IMR-90 (cell line): ENCODE data around the gene GPR161. TPM values are rescaled to one million over a fixed set of nuclear protein-coding genes. Genes with fewer than 3 reads are reported as not detected.

Experiments
- ATAC-seq: fragments of 200-7000 bp; cut with Tn5 transposase; 2 replicates; pipeline ENCODE4 v1.9.1; 2020; ENCODE audit warnings: low read depth, mild to moderate bottlenecking, moderate library complexity
- BruUV-seq: library from RNA; stranded (reverse); fragments of 400-500 nt; replicated peaks from 2 replicates; lab custom pipeline; 2021; lab: Mats Ljungman, UMichigan
- CTCF ChIA-PET: fragments of 300-600 bp; formaldehyde crosslinking; extraction: SDS; loops from one replicate; lab custom pipeline; 2021; ENCODE audit warnings: antibody characterized with exemption; lab: Yijun Ruan, JAX
- POLR2A ChIA-PET: fragments of 300-600 bp; sonication (Branson Sonifier 250); formaldehyde crosslinking; loops from one replicate; lab custom pipeline; 2022; ENCODE audit warnings: antibody characterized with exemption; ENCODE audit not compliant: unreplicated experiment; lab: Charles Lee
- DNase-seq: peaks from one replicate; pipeline ENCODE4 v3.0.0; 2013
- H2AFZ ChIP-seq: replicated peaks from 2 replicates; pipeline ENCODE3; 2013; ENCODE audit warnings: low read length, mild to moderate bottlenecking; ENCODE audit not compliant: poor library complexity
- H2AK5ac ChIP-seq: 2 replicates; pipeline ENCODE4 v1.6.1; 2013; ENCODE audit warnings: low read depth, low read length, inconsistent platforms
- H2AK9ac ChIP-seq: replicated peaks from 2 replicates; pipeline ENCODE3; 2013; ENCODE audit warnings: mild to moderate bottlenecking, low read depth, low read length, moderate library complexity; ENCODE audit not compliant: poor library complexity
- H2BK120ac ChIP-seq: 2 replicates; pipeline ENCODE4 v1.6.1; 2013; ENCODE audit warnings: low read depth, low read length, inconsistent platforms
- H2BK15ac ChIP-seq: 3 replicates; pipeline ENCODE4 v1.6.1; 2013; ENCODE audit warnings: low read depth, low read length, inconsistent platforms
- H2BK20ac ChIP-seq: 2 replicates; pipeline ENCODE4 v1.6.1; 2013; ENCODE audit warnings: low read depth, mild to moderate bottlenecking, inconsistent platforms, low read length, moderate library complexity
- H2BK5ac ChIP-seq: 2 replicates; pipeline ENCODE4 v1.6.1; 2013; ENCODE audit warnings: mild to moderate bottlenecking, low read depth, low read length, inconsistent platforms; ENCODE audit not compliant: poor library complexity, severe bottlenecking
- H3K14ac ChIP-seq: replicated peaks from 2 replicates; pipeline ENCODE4 v1.6.1; 2013; ENCODE audit warnings: low read depth, low read length, inconsistent platforms
- H3K18ac ChIP-seq: 2 replicates; pipeline ENCODE4 v1.6.1; 2013; ENCODE audit warnings: low read depth, low read length, control low read depth
- H3K23ac ChIP-seq: 2 replicates; pipeline ENCODE4 v1.6.1; 2013; ENCODE audit warnings: low read depth, low read length, inconsistent platforms
- H3K27ac ChIP-seq: 2 replicates; pipeline ENCODE4 v1.5.1; 2013; ENCODE audit warnings: mild to moderate bottlenecking, control low read depth, low read length; ENCODE audit not compliant: insufficient read depth
- H3K27me3 ChIP-seq: 2 replicates; pipeline ENCODE4 v1.6.1; 2013; ENCODE audit warnings: low read length; ENCODE audit not compliant: control insufficient read depth, insufficient read depth
- H3K36me3 ChIP-seq: 2 replicates; pipeline ENCODE4 v1.6.1; 2013; ENCODE audit warnings: low read length, mixed read lengths; ENCODE audit not compliant: control insufficient read depth, insufficient read depth
- H3K4ac ChIP-seq: 2 replicates; pipeline ENCODE4 v1.6.1; 2013; ENCODE audit warnings: low read depth, low read length, inconsistent platforms
- H3K4me1 ChIP-seq: 2 replicates; pipeline ENCODE4 v1.6.1; 2013; ENCODE audit warnings: low read length, mixed read lengths; ENCODE audit not compliant: control insufficient read depth, insufficient read depth
- H3K4me2 ChIP-seq: 2 replicates; pipeline ENCODE4 v1.6.1; 2013; ENCODE audit warnings: low read depth, mild to moderate bottlenecking, control low read depth, low read length, moderate library complexity
- H3K4me3 ChIP-seq: 2 replicates; pipeline ENCODE4 v1.5.1; 2013; ENCODE audit warnings: low read depth, mild to moderate bottlenecking, control low read depth, low read length, moderate library complexity; ENCODE audit not compliant: insufficient read depth
- H3K56ac ChIP-seq: 2 replicates; pipeline ENCODE4 v1.6.1; 2013; ENCODE audit warnings: low read length, inconsistent platforms; ENCODE audit not compliant: insufficient read depth; ENCODE audit errors: extremely low read depth
- H3K79me1 ChIP-seq, 2 experiments: 2 replicates each; pipeline ENCODE4 v1.6.1; 2013; ENCODE audit warnings: low read length in 2 of 2, inconsistent platforms in 1 of 2, low read depth in 1 of 2
- H3K9ac ChIP-seq: 2 replicates; pipeline ENCODE4 v1.6.1; 2013; ENCODE audit warnings: low read depth, low read length, control low read depth
- H3K9me1 ChIP-seq: 2 replicates; pipeline ENCODE4 v1.6.1; 2013; ENCODE audit warnings: low read length, inconsistent platforms; ENCODE audit not compliant: insufficient read depth
- H3K9me3 ChIP-seq: 2 replicates; pipeline ENCODE4 v1.6.1; 2013; ENCODE audit warnings: low read length; ENCODE audit not compliant: control insufficient read depth, insufficient read depth
- H4K20me1 ChIP-seq: 2 replicates; pipeline ENCODE4 v1.6.1; 2013; ENCODE audit warnings: low read length, inconsistent platforms; ENCODE audit not compliant: insufficient read depth
- H4K5ac ChIP-seq: 2 replicates; pipeline ENCODE4 v1.6.1; 2013; ENCODE audit warnings: mild to moderate bottlenecking, low read depth, low read length, control low read depth
- H4K8ac ChIP-seq, 2 experiments: 2 replicates each; pipeline ENCODE4 v1.6.1; 2013; ENCODE audit warnings: low read depth in 2 of 2, low read length in 2 of 2, control low read depth in 1 of 2, inconsistent platforms in 1 of 2
- H4K91ac ChIP-seq: 2 replicates; pipeline ENCODE4 v1.6.1; 2013; ENCODE audit warnings: low read depth, low read length, inconsistent platforms; ENCODE audit not compliant: insufficient read depth
- POLR2A ChIP-seq: IDR thresholded peaks from 2 replicates; pipeline ENCODE4 v1.6.1; 2012; ENCODE audit warnings: mild to moderate bottlenecking, low read depth, low read length
- RCOR1 ChIP-seq: IDR thresholded peaks from 2 replicates; pipeline ENCODE4 v1.6.1; 2012; ENCODE audit warnings: mild to moderate bottlenecking, low read length, improper control_type of control experiment; ENCODE audit not compliant: insufficient replicate concordance
- WGBS, 2 experiments: methylation state at CpG; one replicate each; pipeline versions ENCODE4 v1.1.5 to v1.1.7; 2013; ENCODE audit warnings: missing lambda C conversion rate in 2 of 2; ENCODE audit not compliant: insufficient read length in 1 of 2; ENCODE audit errors: extremely low coverage in 2 of 2; 5-methylcytosine and 5-hydroxymethylcytosine counted together
- dilution Hi-C: fragments of 300-500 bp; cut with HindIII; formaldehyde crosslinking; loops from one replicate; pipeline ENCODE4 v1.14.3; 2018; ENCODE audit warnings: low sequenced_read_pairs; ENCODE audit not compliant: unreplicated experiment
- in situ Hi-C: fragments of 300-500 bp; cut with MboI; formaldehyde crosslinking; loops from 3 replicates; pipeline ENCODE4 v1.14.3; 2019; ENCODE audit warnings: low sequenced_read_pairs, inconsistent platforms, mixed read lengths
- intact Hi-C: fragments of 100-400 bp; cut with micrococcal nuclease; formaldehyde crosslinking; loops from 2 replicates; pipeline ENCODE4 v1.10.0; 2022
- polyA plus RNA-seq, 3 experiments: library from polyadenylated mRNA; depleted of rRNA; stranded (reverse); fragments of >200 nt; gene quantifications; 2 replicates each; pipeline ENCODE4 v1.2.3, GENCODE V29; 2012; ENCODE audit warnings: low replicate concordance in 1 of 3
- total RNA-seq: library from RNA; depleted of rRNA; stranded (reverse); fragments of >200 nt; gene quantifications from 2 replicates; pipeline ENCODE4 v1.2.3, GENCODE V29; 2012

Gene GPR161
- total and polyA plus RNA-seq, 2 of the 4 experiments (the other 2 are of a cell fraction), result 12.5 to 13.3 TPM

GRCh38 chr1:168159979-168160378 is 23.2 kb upstream of the GPR161 start:
- Histone ChIP-seq H4K20me1 (no peaks in the 10 kb centered on the region), H4K8ac (no peak overlapping the region), H3K36me3 (no peaks in the 10 kb centered on the region), H3K18ac (no peak overlapping the region), H3K27ac (no peak overlapping the region), H3K9ac (no peak overlapping the region), H2BK20ac (no peak overlapping the region), H2AK5ac (no peak overlapping the region), H2BK5ac (no peak overlapping the region), H3K4me3 (no peak overlapping the region), H3K4me2 (no peak overlapping the region), H3K27me3 (no peaks in the 10 kb centered on the region; the same call in 1 of the 2 replicates), H2BK15ac (no peak overlapping the region), H4K91ac (no peak overlapping the region), H2AK9ac (no peak overlapping the region), H3K4me1 (no peaks in the 10 kb centered on the region), H3K79me1 (no peaks in the 10 kb centered on the region), H4K5ac (no peak overlapping the region), H3K14ac (no peak overlapping the region), H3K9me1 (no peaks in the 10 kb centered on the region), H3K4ac (no peak overlapping the region), H3K56ac (no peak overlapping the region), H2AFZ (no peak overlapping the region), H3K9me3 (peaks cover 3% of the 10 kb centered on the region; the same call in 1 of the 2 replicates), H3K23ac (no peak overlapping the region), H2BK120ac (no peak overlapping the region)
- no TSS peak for BruUV-seq
- no CpG with 5 or more reads among the region's 1 CpG for WGBS, 2 experiments
- DNase-seq, result no peak
- in situ Hi-C loops (no loop called here), dilution Hi-C loops (no loop called here), intact Hi-C loops (no loop called here)
- no peak for ATAC-seq
- CTCF ChIA-PET, result no interaction called here
- TF ChIP-seq POLR2A (no peak), RCOR1 (no peak)
- POLR2A ChIA-PET, result no interaction called here
